Caco-2 (cell line): ENCODE results near the gene DUSP5. TPM values are rescaled to one million over a fixed set of nuclear protein-coding genes. Genes with fewer than 3 reads are reported as not detected.

Source experiments
- Bru-seq: library from RNA; stranded (reverse); fragments of 400-500 nt; gene quantifications from one replicate; lab custom pipeline; 2021; lab: Mats Ljungman, UMichigan
- BruChase-seq, 2 experiments: library from RNA; stranded (reverse); fragments of 400-500 nt; gene quantifications; one replicate each; lab custom pipeline; 2021; lab: Mats Ljungman, UMichigan
- BruUV-seq: library from RNA; stranded (reverse); fragments of 400-500 nt; replicated peaks from 2 replicates; lab custom pipeline; 2021; lab: Mats Ljungman, UMichigan
- CTCF ChIA-PET: fragments of 300-600 bp; sonication (Branson Sonifier 250); formaldehyde crosslinking; loops from one replicate; lab custom pipeline; 2022; ENCODE audit warnings: antibody characterized with exemption; lab: Charles Lee
- POLR2A ChIA-PET: fragments of 300-600 bp; sonication (Branson Sonifier 250); formaldehyde crosslinking; loops from one replicate; lab custom pipeline; 2022; ENCODE audit warnings: antibody characterized with exemption; lab: Charles Lee
- DNase-seq, 2 experiments: peaks; one replicate each; pipeline versions ENCODE4 v3.0.0 to v3.0.0-alpha.2; 2020 to 2022
- H3K27me3 ChIP-seq: replicated peaks from 2 replicates; pipeline ENCODE4 v1.6.0; 2011; ENCODE audit warnings: low read length; ENCODE audit not compliant: control insufficient read depth, insufficient read depth
- H3K36me3 ChIP-seq: 2 replicates; pipeline ENCODE4 v1.5.1; 2011; ENCODE audit warnings: low read length; ENCODE audit not compliant: control insufficient read depth, insufficient read depth
- H3K4me1 ChIP-seq: fragments of 250-450 bp; sonication (Bioruptor Pico); 2 replicates; pipeline ENCODE4 v1.5.1; 2020; ENCODE audit warnings: mild to moderate bottlenecking
- H3K4me3 ChIP-seq: 2 replicates; pipeline ENCODE4 v1.5.1; 2011; ENCODE audit warnings: low read depth, mild to moderate bottlenecking, control low read depth, low read length
- H3K9me3 ChIP-seq: fragments of 250-450 bp; sonication (Bioruptor Pico); 2 replicates; pipeline ENCODE4 v1.5.1; 2020; ENCODE audit warnings: mild to moderate bottlenecking, moderate library complexity
- H3K27ac Mint-ChIP-seq: one replicate; pipeline ENCODE4 v1.8.0; 2022; ENCODE audit warnings: mixed read lengths; ENCODE audit not compliant: unreplicated experiment
- H3K27me3 Mint-ChIP-seq: one replicate; pipeline ENCODE4 v1.8.0; 2022; ENCODE audit warnings: mixed read lengths; ENCODE audit not compliant: insufficient read depth, unreplicated experiment
- H3K36me3 Mint-ChIP-seq: one replicate; pipeline ENCODE4 v1.8.0; 2022; ENCODE audit warnings: mild to moderate bottlenecking, mixed read lengths; ENCODE audit not compliant: insufficient read depth, unreplicated experiment
- H3K4me1 Mint-ChIP-seq: one replicate; pipeline ENCODE4 v1.8.0; 2022; ENCODE audit warnings: low read depth, mixed read lengths; ENCODE audit not compliant: unreplicated experiment
- H3K4me3 Mint-ChIP-seq: one replicate; pipeline ENCODE4 v1.8.0; 2022; ENCODE audit warnings: mild to moderate bottlenecking, moderate library complexity, mixed read lengths; ENCODE audit not compliant: unreplicated experiment
- H3K9me3 Mint-ChIP-seq: one replicate; pipeline ENCODE4 v1.8.0; 2022; ENCODE audit warnings: mixed read lengths; ENCODE audit not compliant: unreplicated experiment
- CTCF ChIP-seq, 2 experiments: fragments of 200-600 bp in 1 of 2; IDR thresholded peaks; 1 replicate in 1 of 2; 2 replicates in 1 of 2; pipeline versions ENCODE4 v1.5.1 to v1.8.0; 2011 to 2022; ENCODE audit warnings: antibody characterized with exemption in 1 of 2, control low read depth in 1 of 2, inconsistent platforms in 1 of 2, low read depth in 1 of 2, low read length in 1 of 2, mild to moderate bottlenecking in 1 of 2, moderate library complexity in 1 of 2; ENCODE audit not compliant: insufficient read depth in 1 of 2, severe bottlenecking in 1 of 2, unreplicated experiment in 1 of 2
- intact Hi-C: fragments of 100-400 bp; cut with micrococcal nuclease; formaldehyde crosslinking; loops from one replicate; pipeline ENCODE4 v1.10.0; 2022; ENCODE audit not compliant: unreplicated experiment
- long read RNA-seq: library from polyadenylated mRNA; stranded (forward); transcript quantifications from one replicate; pipeline ENCODE4 v2.0.0, GENCODE V29; 2022
- total RNA-seq: library from RNA; stranded (reverse); gene quantifications from 2 replicates; pipeline ENCODE4 v1.2.3, GENCODE V29; 2022

DUSP5 gene
- total RNA-seq (15.0 and 18.4 TPM in 2 replicates), Bru-seq, nascent RNA (percentile 83 among the genes with signal in this experiment), BruChase-seq, experiment 1, labeled RNA remaining after a 2-hour chase (percentile 84 among the genes with signal in this experiment), BruChase-seq, experiment 2, labeled RNA remaining after a 6-hour chase (percentile 68 among the genes with signal in this experiment)
- long read RNA-seq, transcript DUSP5-201 (4 exons, 2,557 nt), result major isoform, 25 of 25 reads
- long read RNA-seq, partial matches to known transcripts, result 0 of 25 reads
- long read RNA-seq, other reads (novel, unspliced or antisense), result 0 of 25 reads

GRCh38 chr10:110497438-110498086 is at the start of gene DUSP5:
Gene DUSP5, plus strand, starts transcription at chr10:110497907. Its CDS starts 215 bp downstream, at chr10:110498122.
- H3K4me1 ChIP-seq, result peaks cover 49% of the 10 kb centered on the region
- peak; percentile 91 to 95 for DNase-seq
- Mint-ChIP-seq H3K27me3 (no peaks in the 10 kb centered on the region), H3K27ac (peak within 1 kb of the TSS; percentile 68), H3K9me3 (no peaks in the 10 kb centered on the region), H3K36me3 (peaks cover 19% of the 10 kb centered on the region), H3K4me1 (peaks cover 50% of the 10 kb centered on the region), H3K4me3 (peak within 1 kb of the TSS; percentile 91)
- no peak for TF ChIP-seq CTCF (IDR thresholded peaks at IDR 0.05; ENCODE audit: insufficient read depth in 1 of 2, low read depth in 1 of 2, low read length in 1 of 2, severe bottlenecking in 1 of 2, unreplicated experiment in 1 of 2)
- POLR2A ChIA-PET, result interaction anchor here (1.4 kb wide), 1 partner anchor 193 kb away, joined by 5 read pairs; the partner anchor contains the start of gene SMNDC1
- H3K36me3 ChIP-seq, result no peaks in the 10 kb centered on the region
- no peaks in the 10 kb centered on the region for H3K27me3 ChIP-seq
- intact Hi-C loops, result loop anchor here (1.0 to 5.0 kb wide), 5 partner anchors 10 to 100 kb away; no protein-coding TSS in a partner anchor
- BruUV-seq, result no TSS peak
- CTCF ChIA-PET, result interaction anchor here (1.5 to 2.9 kb wide), 2 partner anchors 49 to 143 kb away, joined by 4 to 12 read pairs; no protein-coding TSS in a partner anchor
- H3K4me3 ChIP-seq, result peak within 1 kb of the TSS; percentile 75
- no peaks in the 10 kb centered on the region for H3K9me3 ChIP-seq

- H3K9me3 ChIP-seq, result no peaks in the 10 kb centered on the region
- Mint-ChIP-seq H3K9me3 (no peaks in the 10 kb centered on the region), H3K36me3 (peaks cover 5% of the 10 kb centered on the region), H3K4me1 (peaks cover 11% of the 10 kb centered on the region), H3K4me3 (no peak overlapping the region), H3K27me3 (no peaks in the 10 kb centered on the region), H3K27ac (no peak overlapping the region)
- no peaks in the 10 kb centered on the region for H3K4me1 ChIP-seq
- POLR2A ChIA-PET, result no interaction called here
- CTCF ChIA-PET, result no interaction called here
- no peak for DNase-seq
- no peak overlapping the region for H3K4me3 ChIP-seq
- H3K36me3 ChIP-seq, result no peaks in the 10 kb centered on the region
- TF ChIP-seq CTCF (IDR thresholded peaks at IDR 0.05; ENCODE audit: insufficient read depth in 1 of 2, low read depth in 1 of 2, low read length in 1 of 2, severe bottlenecking in 1 of 2, unreplicated experiment in 1 of 2), result no peak
- no peaks in the 10 kb centered on the region for H3K27me3 ChIP-seq
- no TSS peak for BruUV-seq
- intact Hi-C loops, result no loop called here
These were observed 48.9 kb upstream of the DUSP5 start for GRCh38 chr10:110448682-110449418.

- BruUV-seq, result no TSS peak
- no peak for TF ChIP-seq CTCF (IDR thresholded peaks at IDR 0.05; ENCODE audit: insufficient read depth in 1 of 2, low read depth in 1 of 2, low read length in 1 of 2, severe bottlenecking in 1 of 2, unreplicated experiment in 1 of 2)
- no peaks in the 10 kb centered on the region for H3K9me3 Mint-ChIP-seq
- H3K27me3 ChIP-seq, result no peaks in the 10 kb centered on the region
- no peak overlapping the region for H3K4me3 ChIP-seq
- H3K27me3 Mint-ChIP-seq, result no peaks in the 10 kb centered on the region
- H3K36me3 ChIP-seq, result no peaks in the 10 kb centered on the region
- no peak overlapping the region for H3K4me3 Mint-ChIP-seq
- H3K36me3 Mint-ChIP-seq, result peaks cover 9% of the 10 kb centered on the region
- DNase-seq, result no peak
- H3K9me3 ChIP-seq, result no peaks in the 10 kb centered on the region
- H3K4me1 Mint-ChIP-seq, result peaks cover 35% of the 10 kb centered on the region
- H3K4me1 ChIP-seq, result peaks cover 36% of the 10 kb centered on the region
- intact Hi-C loops, result loop anchor here (5.0 kb wide), 1 partner anchor 143 kb away; no protein-coding TSS in a partner anchor
- ChIA-PET CTCF (interaction anchor here (1.5 kb wide), 1 partner anchor 43 kb away, joined by 10 read pairs; no protein-coding TSS in a partner anchor), POLR2A (interaction anchor here (0.6 to 2.3 kb wide), 2 partner anchors 28 to 44 kb away, joined by 3 to 15 read pairs; no protein-coding TSS in a partner anchor)
- peak overlapping the region; percentile 88 for H3K27ac Mint-ChIP-seq
These were observed 42.3 kb upstream of the DUSP5 start for GRCh38 chr10:110455446-110455845.
